Vagina (tissue), 2 donors: ENCODE data around the gene FGF14.

ENCODE experiments used
- POLR2A ChIP-seq, 2 donors: fragments of 450-650 bp; IDR thresholded peaks; one replicate each; pipeline ENCODE4 v1.6.1; 2017; ENCODE audit warnings: antibody characterized with exemption in 2 of 2, mild to moderate bottlenecking in 2 of 2, moderate library complexity in 2 of 2
- POLR2AphosphoS5 ChIP-seq, 2 donors: sonication (generic); formaldehyde crosslinking; IDR thresholded peaks; one replicate each; pipeline ENCODE4 v1.9.0; 2017; ENCODE audit warnings: antibody characterized with exemption in 2 of 2, mild to moderate bottlenecking in 2 of 2, low read depth in 1 of 2; ENCODE audit not compliant: insufficient read depth in 1 of 2
- TF ChIP-seq, protein P1 (sequence below), 3 experiments: fragments of 450-650 bp in 2 of 3; fragments of 200-600 bp in 1 of 3; sonication (generic) in 1 of 3; IDR thresholded peaks; one replicate each; pipeline ENCODE4 v1.5.1; 2017 to 2019; ENCODE audit warnings: antibody characterized with exemption in 3 of 3, mild to moderate bottlenecking in 2 of 3, moderate library complexity in 2 of 3

DNA sequence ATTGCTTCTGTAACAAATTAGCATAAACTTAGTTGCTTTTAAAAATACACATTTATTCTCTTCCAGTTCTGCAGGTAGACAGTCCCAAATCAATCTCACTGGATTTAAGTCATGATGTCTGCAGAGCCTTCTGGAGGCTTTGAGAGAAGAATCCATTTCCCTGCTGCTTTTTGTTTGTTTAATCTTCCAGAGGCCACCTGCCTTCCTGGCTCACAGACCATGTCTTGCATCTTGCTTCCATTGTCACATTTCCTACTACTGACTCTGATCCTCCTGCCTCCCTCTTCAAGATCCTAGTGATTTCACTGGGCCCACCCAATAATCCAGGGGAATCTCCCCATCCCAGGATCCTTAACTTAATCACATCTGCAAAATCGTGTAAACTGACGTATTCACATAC is 476.1 kb downstream of the FGF14 start:
- TF ChIP-seq, protein P1, sequence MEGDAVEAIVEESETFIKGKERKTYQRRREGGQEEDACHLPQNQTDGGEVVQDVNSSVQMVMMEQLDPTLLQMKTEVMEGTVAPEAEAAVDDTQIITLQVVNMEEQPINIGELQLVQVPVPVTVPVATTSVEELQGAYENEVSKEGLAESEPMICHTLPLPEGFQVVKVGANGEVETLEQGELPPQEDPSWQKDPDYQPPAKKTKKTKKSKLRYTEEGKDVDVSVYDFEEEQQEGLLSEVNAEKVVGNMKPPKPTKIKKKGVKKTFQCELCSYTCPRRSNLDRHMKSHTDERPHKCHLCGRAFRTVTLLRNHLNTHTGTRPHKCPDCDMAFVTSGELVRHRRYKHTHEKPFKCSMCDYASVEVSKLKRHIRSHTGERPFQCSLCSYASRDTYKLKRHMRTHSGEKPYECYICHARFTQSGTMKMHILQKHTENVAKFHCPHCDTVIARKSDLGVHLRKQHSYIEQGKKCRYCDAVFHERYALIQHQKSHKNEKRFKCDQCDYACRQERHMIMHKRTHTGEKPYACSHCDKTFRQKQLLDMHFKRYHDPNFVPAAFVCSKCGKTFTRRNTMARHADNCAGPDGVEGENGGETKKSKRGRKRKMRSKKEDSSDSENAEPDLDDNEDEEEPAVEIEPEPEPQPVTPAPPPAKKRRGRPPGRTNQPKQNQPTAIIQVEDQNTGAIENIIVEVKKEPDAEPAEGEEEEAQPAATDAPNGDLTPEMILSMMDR (IDR thresholded peaks at IDR 0.05), result no peak
- TF ChIP-seq POLR2AphosphoS5 (IDR thresholded peaks at IDR 0.05; ENCODE audit: insufficient read depth in 1 of 2, low read depth in 1 of 2), result no peak
- no peak for TF ChIP-seq POLR2A (IDR thresholded peaks at IDR 0.05)
